GM21447 (cell line): ENCODE results near the gene SSR4.

Experiments used
- ATAC-seq: cut with Tn5 transposase; IDR thresholded peaks from one replicate; pipeline ENCODE4 v1.9.1; 2021; ENCODE audit not compliant: unreplicated experiment

The SSR4 gene

GRCh38 chrX:153769158-153769864, 25.2 kb upstream of the SSR4 start:
- no peak for ATAC-seq

- no peak for ATAC-seq
These were observed 24.4 kb upstream of the SSR4 start for GRCh38 chrX:153769865-153770600.

- ATAC-seq = no peak
These were observed 23.7 kb upstream of the SSR4 start for GRCh38 chrX:153770601-153771414.

DNA sequence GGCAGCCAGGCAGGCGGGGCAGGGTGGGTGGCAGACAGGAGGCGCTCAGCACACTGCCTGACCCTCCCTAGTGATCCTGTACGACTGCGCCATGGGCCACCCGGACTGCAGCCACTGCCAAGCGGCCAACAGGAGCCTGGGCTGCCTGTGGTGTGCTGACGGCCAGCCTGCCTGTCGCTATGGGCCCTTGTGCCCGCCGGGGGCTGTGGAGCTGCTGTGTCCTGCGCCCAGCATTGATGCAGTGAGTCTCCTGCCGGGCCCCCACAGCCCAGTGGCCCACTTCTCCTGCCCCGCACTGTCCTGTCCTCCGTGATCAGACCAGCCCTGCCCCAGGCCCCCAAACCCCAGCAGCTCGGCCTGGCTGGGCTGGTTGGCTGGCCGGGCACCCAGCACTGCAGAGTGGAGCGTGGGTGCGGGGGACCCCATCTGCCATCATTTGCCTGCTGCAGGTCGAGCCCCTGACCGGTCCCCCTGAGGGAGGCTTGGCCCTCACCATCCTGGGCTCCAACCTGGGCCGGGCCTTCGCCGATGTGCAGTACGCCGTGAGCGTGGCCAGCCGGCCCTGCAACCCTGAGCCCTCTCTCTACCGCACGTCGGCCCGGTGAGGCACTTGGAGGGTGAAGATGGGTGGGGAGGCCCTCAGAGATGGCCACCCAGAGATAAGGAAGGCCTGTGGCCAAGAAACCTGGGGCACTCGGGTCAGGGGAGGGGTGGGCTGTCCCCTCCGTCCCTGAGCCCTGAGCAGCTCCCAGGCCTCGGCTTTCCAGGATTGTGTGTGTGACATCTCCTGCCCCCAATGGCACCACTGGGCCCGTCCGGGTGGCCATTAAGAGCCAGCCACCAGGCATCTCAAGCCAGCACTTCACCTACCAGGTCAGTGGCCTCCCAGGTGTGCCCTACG, 22.8 kb upstream of the SSR4 start:
- ATAC-seq = no peak

DNA sequence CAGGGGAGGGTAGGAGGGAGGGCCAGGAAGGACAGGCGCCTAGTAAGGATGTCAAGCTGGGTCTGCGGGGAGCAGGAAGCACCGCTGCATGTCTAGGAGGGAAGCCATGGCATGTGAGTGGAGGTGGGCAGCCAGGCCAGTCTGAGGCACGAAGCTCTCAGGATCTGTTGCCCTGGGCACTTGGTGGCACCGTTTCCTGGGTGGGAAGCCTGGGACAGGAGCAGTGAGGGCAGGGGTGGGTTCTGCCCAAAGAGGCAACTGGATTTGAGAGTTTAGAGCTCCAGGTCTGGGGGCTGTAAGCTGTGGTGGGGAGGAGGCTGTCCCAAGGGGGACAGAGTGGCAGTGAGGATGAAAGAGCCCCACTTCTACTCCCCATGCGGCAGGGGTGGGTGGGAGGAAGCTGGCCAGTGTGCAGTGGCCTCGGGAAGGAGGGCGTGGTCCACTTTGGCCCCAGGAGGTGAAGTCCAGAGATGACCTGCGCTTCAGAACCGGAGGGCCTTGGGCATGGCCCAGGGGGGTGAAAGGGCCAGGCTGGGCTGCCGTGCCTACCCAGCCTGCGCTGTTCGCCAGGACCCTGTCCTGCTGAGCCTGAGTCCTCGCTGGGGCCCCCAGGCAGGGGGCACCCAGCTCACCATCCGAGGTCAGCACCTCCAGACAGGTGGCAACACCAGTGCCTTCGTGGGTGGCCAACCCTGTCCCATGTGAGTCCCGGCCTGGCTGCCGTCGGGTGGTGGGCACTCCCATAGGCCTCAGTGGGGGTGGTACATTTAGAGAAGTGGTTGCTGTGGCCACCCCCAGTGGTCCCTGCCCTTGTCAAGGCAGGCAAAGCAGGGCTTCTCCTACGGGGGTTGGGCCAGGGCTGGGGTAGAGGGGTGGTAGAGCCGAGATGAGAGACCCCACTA, 21.9 kb upstream of the SSR4 start:
- no peak for ATAC-seq

DNA sequence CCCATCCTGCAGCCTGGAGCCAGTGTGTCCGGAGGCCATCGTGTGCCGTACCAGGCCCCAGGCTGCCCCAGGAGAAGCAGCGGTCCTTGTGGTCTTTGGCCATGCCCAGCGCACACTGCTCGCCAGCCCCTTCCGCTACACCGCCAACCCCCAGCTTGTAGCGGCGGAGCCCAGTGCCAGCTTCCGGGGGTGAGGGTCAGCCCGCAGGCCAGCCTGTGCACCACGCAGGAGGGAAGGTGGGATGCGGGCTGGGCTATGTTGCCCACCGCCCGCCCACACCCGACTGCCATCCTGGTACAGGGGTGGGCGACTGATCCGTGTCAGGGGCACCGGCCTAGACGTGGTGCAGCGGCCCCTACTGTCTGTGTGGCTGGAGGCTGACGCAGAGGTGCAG, 21.3 kb upstream of the SSR4 start:
- no peak for ATAC-seq

DNA sequence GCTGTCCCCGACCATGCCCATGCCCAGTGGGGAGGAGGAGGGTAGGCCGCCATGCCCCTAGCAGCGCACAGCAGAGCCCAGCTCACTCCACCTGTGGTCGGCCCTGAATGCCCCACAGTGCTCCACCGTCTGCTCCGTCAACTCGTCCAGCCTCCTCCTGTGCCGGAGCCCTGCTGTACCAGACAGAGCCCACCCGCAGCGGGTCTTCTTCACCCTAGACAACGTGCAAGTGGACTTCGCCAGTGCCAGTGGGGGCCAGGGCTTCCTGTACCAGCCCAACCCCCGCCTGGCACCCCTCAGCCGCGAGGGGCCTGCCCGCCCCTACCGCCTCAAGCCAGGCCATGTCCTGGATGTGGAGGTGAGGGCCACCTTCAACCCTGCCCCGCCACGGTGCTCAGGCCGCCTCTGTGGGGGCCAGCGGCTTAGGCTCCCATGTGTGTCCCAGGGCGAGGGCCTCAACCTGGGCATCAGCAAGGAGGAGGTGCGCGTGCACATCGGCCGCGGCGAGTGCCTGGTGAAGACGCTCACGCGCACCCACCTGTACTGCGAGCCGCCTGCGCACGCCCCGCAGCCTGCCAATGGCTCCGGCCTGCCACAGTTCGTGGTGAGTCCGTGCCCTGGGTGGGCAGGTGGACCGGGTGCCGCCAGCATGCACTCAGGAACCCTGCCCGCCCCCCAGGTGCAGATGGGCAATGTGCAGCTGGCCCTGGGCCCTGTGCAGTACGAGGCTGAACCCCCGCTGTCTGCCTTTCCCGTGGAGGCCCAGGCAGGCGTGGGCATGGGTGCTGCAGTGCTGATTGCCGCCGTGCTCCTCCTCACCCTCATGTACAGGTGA, 20.5 kb upstream of the SSR4 start:
- no peak for ATAC-seq

DNA sequence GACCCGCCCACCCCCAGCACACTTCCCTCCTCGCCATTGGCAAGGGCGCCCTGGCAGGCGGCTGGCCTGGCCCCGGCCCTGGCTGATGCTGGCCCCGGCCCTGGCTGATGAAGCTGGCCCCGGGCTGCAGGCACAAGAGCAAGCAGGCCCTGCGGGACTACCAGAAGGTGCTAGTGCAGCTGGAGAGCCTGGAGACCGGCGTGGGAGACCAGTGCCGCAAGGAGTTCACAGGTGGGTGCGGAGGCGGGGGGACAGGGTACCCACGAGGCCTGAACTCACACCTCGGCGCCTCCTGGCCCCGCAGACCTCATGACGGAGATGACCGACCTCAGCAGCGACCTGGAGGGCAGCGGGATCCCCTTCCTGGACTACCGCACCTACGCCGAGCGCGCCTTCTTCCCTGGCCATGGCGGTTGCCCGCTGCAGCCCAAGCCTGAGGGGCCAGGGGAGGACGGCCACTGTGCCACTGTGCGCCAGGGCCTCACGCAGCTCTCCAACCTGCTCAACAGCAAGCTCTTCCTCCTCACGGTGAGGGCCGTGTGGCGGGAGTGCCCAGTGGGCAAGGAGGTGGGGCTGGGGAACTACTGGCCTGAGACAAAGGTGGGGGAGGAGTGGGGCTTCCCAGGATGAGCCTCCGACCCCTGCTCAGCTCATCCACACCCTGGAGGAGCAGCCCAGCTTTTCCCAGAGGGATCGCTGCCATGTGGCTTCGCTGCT, 19.7 kb upstream of the SSR4 start:
- no peak for ATAC-seq

DNA sequence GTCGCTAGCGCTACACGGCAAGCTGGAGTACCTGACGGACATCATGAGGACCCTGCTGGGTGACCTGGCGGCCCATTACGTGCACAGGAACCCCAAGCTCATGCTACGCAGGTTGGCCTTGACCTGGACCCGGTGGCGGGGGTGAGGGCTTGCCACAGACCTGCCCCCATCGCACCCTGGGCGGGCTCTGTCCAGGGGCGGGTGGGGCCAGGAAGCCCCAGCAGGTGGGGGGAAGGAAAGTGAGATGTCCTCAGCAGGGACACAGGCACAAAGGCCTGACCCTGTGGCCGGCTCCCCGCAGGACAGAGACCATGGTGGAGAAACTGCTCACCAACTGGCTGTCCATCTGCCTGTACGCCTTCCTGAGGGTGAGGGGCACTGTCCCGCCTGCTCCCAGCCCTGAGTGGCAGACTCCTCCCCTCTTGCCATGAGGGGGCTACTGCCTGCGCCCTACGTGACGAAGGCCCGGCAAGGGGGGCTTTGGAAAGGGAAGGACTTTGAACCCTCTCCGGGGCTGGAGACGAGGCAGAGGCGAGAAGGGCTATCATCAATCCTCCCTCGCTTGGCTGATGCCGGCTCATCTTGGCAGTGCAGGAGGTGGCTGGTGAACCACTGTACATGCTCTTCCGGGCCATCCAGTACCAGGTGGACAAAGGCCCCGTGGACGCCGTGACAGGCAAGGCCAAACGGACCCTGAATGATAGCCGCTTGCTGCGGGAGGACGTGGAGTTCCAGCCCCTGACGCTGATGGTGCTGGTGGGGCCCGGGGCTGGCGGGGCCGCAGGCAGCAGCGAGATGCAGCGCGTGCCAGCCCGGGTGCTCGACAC, 19.0 kb upstream of the SSR4 start:
- ATAC-seq = no peak

- no peak for ATAC-seq
These were observed 18.3 kb upstream of the SSR4 start for GRCh38 chrX:153776120-153776599.

DNA sequence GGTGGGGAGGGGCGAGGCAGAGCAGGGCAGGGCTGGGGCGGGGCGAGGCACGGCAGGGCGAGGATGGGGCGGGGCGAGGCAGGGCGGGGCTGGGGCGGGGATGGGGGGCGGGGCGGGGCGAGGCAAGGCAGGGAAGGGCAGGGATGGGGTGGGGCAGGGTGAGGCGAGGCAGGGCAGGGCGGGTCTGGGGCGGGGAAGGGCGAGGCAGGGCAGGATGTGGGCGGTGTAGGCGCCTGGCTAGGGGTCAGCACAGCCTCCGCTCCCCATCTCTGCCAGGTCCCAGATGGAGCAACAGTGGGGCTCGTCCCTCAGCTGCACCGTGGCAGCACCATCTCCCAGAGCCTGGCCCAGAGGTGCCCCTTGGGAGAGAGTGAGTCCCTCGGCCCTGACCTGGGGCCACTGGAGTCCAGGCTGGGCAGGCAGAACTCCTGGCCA, 17.8 kb upstream of the SSR4 start:
- no peak for ATAC-seq

GRCh38 chrX:153777261-153778090, 17.0 kb upstream of the SSR4 start:
- no peak for ATAC-seq

GRCh38 chrX:153778181-153778580, 16.3 kb upstream of the SSR4 start:
- no peak for ATAC-seq

GRCh38 chrX:153778684-153779101, 15.8 kb upstream of the SSR4 start:
- ATAC-seq = no peak

- ATAC-seq = no peak
These were observed 14.4 kb upstream of the SSR4 start for GRCh38 chrX:153779891-153780677.
